Right atrium auricular region (tissue), 2 donors: ENCODE results near the gene POU2F3. TPM values are rescaled to one million over a fixed set of nuclear protein-coding genes. Genes with fewer than 3 reads are reported as not detected.

ENCODE experiments used
- DNase-seq: peaks from one replicate; pipeline ENCODE4 v3.0.0-alpha.2; 2019; ENCODE audit warnings: low spot score
- H3K27ac ChIP-seq, 2 donors: fragments of 200-600 bp; sonication (generic); 1 replicate in 1 of 2; 2 replicates in 1 of 2; pipeline ENCODE4 v1.5.1; 2016 to 2019
- H3K27me3 ChIP-seq, 2 donors: fragments of 200-600 bp; sonication (generic); one replicate each; pipeline versions ENCODE4 v1.5.1 to v1.6.0; 2017 to 2019
- H3K36me3 ChIP-seq: fragments of 200-600 bp; sonication (generic); one replicate; pipeline ENCODE4 v1.5.1; 2016
- H3K4me1 ChIP-seq, 2 donors: fragments of 200-600 bp; sonication (generic); one replicate each; pipeline versions ENCODE4 v1.5.1 to v1.6.0; 2017 to 2019
- H3K4me3 ChIP-seq, 2 donors: fragments of 200-600 bp; sonication (generic); 1 replicate in 1 of 2; 2 replicates in 1 of 2; pipeline ENCODE4 v1.5.1; 2017 to 2019; ENCODE audit warnings: mild to moderate bottlenecking in 1 of 2, moderate library complexity in 1 of 2
- H3K9me3 ChIP-seq, 2 donors: fragments of 200-600 bp; sonication (generic); one replicate each; pipeline ENCODE4 v1.5.1; 2019
- CTCF ChIP-seq, 2 donors: fragments of 200-600 bp; sonication (generic); IDR thresholded peaks; one replicate each; pipeline ENCODE4 v1.5.1; 2019; ENCODE audit warnings: antibody characterized with exemption in 2 of 2
- total RNA-seq, 2 donors: library from RNA; depleted of rRNA; stranded (reverse); fragments of >200 nt; gene quantifications; one replicate each; pipeline ENCODE4 v1.1.0, GENCODE V29; 2016

POU2F3 gene
- total RNA-seq, 2 donors from 2014 or later, result not detected

- peaks cover 0 to 43% of the 10 kb centered on the region in 2 donors for H3K4me1 ChIP-seq
- peak overlapping the region; percentile 78 to 79 for H3K4me3 ChIP-seq
- H3K9me3 ChIP-seq, result no peaks in the 10 kb centered on the region
- H3K36me3 ChIP-seq, result peaks cover 15% of the 10 kb centered on the region
- DNase-seq, result no peak
- H3K27ac ChIP-seq, result peak overlapping the region; percentile 96 to 98
- no peak for TF ChIP-seq CTCF (IDR thresholded peaks at IDR 0.05)
- H3K27me3 ChIP-seq, result no peaks in the 10 kb centered on the region
Measured at GRCh38 chr11:120326845-120327281, 86.9 kb downstream of the POU2F3 start.

- no peaks in the 10 kb centered on the region for H3K9me3 ChIP-seq
- peaks cover 15% of the 10 kb centered on the region for H3K36me3 ChIP-seq
- H3K4me1 ChIP-seq, result peaks cover 0 to 47% of the 10 kb centered on the region in 2 donors
- peak overlapping the region; percentile 78 to 79 for H3K4me3 ChIP-seq
- no peak for TF ChIP-seq CTCF (IDR thresholded peaks at IDR 0.05)
- peak overlapping the region; percentile 96 to 98 for H3K27ac ChIP-seq
- H3K27me3 ChIP-seq, result no peaks in the 10 kb centered on the region
- no peak for DNase-seq
Measured at GRCh38 chr11:120327311-120327710, 87.4 kb downstream of the POU2F3 start.

DNA sequence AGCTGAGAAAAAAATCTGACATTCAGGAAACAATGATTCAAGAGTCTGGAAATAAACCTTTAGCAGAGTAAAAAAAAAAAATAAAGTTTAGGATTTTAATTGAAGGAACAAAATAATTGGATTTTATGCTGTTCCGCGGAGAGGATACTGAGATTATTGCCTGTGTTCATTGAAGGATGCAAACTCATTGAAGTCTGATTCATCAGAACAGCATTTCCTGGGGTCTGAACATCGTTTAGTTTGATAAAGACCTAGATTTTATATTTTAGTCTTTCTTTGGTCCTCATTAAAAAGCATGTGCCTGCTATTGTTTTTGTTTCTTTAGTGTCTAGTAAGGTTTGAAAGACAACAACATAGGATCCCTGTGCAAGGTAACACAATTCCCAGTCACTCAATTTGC lies 89.6 kb downstream of the POU2F3 start:
- H3K27ac ChIP-seq, result no peak overlapping the region
- peaks cover 15% of the 10 kb centered on the region for H3K36me3 ChIP-seq
- H3K9me3 ChIP-seq, result no peaks in the 10 kb centered on the region
- H3K27me3 ChIP-seq, result no peaks in the 10 kb centered on the region
- no peak for TF ChIP-seq CTCF (IDR thresholded peaks at IDR 0.05)
- H3K4me1 ChIP-seq, result peaks cover 0 to 70% of the 10 kb centered on the region in 2 donors
- no peak overlapping the region for H3K4me3 ChIP-seq
- DNase-seq, result no peak

DNA sequence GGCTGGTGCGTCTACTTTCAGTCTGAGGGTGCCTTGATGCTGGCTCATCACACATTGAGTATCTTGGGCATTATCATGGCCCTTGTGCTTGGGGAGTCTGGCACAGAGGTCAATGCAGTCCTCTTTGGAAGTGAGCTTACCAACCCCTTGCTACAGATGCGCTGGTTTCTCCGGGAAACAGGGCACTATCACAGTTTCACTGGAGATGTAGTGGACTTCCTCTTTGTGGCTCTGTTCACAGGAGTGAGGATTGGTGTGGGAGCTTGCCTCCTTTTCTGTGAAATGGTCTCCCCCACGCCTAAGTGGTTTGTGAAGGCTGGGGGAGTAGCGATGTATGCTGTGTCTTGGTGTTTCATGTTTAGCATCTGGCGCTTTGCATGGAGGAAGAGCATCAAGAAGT lies 90.1 kb downstream of the POU2F3 start:
- no peaks in the 10 kb centered on the region for H3K9me3 ChIP-seq
- H3K4me1 ChIP-seq, result peaks cover 0 to 67% of the 10 kb centered on the region in 2 donors
- H3K36me3 ChIP-seq, result peaks cover 15% of the 10 kb centered on the region
- peak overlapping the region; percentile 60 to 100 for H3K27ac ChIP-seq
- no peak overlapping the region for H3K4me3 ChIP-seq
- no peaks in the 10 kb centered on the region for H3K27me3 ChIP-seq
- TF ChIP-seq CTCF (IDR thresholded peaks at IDR 0.05), result no peak
- DNase-seq, result no peak

GRCh38 chr11:120331301-120331996 lies 91.5 kb downstream of the POU2F3 start:
- no peak overlapping the region for H3K4me3 ChIP-seq
- H3K36me3 ChIP-seq, result peaks cover 15% of the 10 kb centered on the region
- no peaks in the 10 kb centered on the region for H3K27me3 ChIP-seq
- peak overlapping the region; percentile 60 to 100 for H3K27ac ChIP-seq
- no peak for TF ChIP-seq CTCF (IDR thresholded peaks at IDR 0.05)
- peaks cover 0 to 65% of the 10 kb centered on the region in 2 donors for H3K4me1 ChIP-seq
- DNase-seq, result no peak
- H3K9me3 ChIP-seq, result no peaks in the 10 kb centered on the region
